ENCODE data around the gene OR10A4. TPM values are rescaled to one million over a fixed set of nuclear protein-coding genes. Genes with fewer than 3 reads are reported as not detected.

Gene OR10A4
- total and polyA plus RNA-seq, 10 of the 15 experiments (the other 5 are each of a cell fraction or from before 2014, with no cell fraction given) = not detected

DNA sequence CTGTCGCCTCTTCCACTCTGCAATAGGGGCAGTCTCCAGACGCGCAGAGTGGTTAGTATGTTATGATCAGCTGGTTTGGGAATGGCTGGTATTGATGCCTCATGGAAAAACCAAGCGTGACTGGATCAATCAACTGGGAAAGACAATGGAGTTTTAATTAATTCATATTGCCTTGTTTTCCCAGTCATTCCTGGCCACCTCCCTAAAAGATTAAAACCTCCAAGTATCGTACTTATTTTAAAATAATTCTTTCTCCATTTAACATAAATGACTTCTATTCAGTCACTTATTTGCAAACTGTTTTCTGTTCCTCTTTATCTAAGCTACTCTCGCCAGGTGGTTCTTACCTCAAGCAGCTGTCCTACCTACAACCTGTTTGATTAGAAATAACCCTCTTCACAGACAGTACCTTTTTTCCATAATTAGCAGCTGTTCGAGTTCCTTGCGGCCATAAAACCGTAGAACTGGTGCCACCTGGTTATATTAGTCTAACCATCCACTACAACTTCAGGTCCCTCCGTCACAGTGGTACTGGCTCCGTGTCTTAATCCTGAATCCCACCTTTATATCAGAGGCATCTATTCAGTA lies 50.7 kb downstream of the OR10A4 start:
- Histone ChIP-seq H3K4me2 (ENCODE audit: control insufficient read depth, insufficient read depth) (peak overlapping the region; percentile 88), H4K20me1 (ENCODE audit: control insufficient read depth, insufficient read depth) (no peaks in the 10 kb centered on the region), H3K4me1 (ENCODE audit: control insufficient read depth, insufficient read depth, low read length) (0 out of 2 replicates have a peak, but pooled peaks cover 6% of the 10 kb centered on the region), H3K27me3 (replicated peaks in 1 of 2; ENCODE audit: control insufficient read depth in 2 of 2, insufficient read depth in 2 of 2, low read length in 1 of 2) (peaks cover 0 to 4% of the 10 kb centered on the region in 2 experiments; a peak in 2 of 4 replicates), H2AFZ (ENCODE audit: control insufficient read depth, low read depth, low read length) (peak overlapping the region; percentile 64), H3K9me3 (replicated peaks; ENCODE audit: control insufficient read depth, insufficient read depth, low read length) (no peaks in the 10 kb centered on the region), H3K27ac (ENCODE audit: control insufficient read depth, insufficient read depth) (peak overlapping the region; percentile 0; the same call in 1 of the 2 replicates), H3K9ac (ENCODE audit: control insufficient read depth, insufficient read depth, low read length) (peak overlapping the region; percentile 36; the same call in 1 of the 2 replicates), H3K79me2 (ENCODE audit: control insufficient read depth, insufficient read depth, low read length) (no peaks in the 10 kb centered on the region), H3K4me3 (peak overlapping the region; percentile 65), H3K36me3 (ENCODE audit: control insufficient read depth in 2 of 2, insufficient read depth in 2 of 2, low read length in 1 of 2) (no peaks in the 10 kb centered on the region)
- BruUV-seq (replicated peaks) = no TSS peak
- CTCF ChIA-PET = interaction anchor here (0.6 to 1.4 kb wide), 2 partner anchors 71 to 314 kb away, joined by 3 read pairs; no protein-coding TSS in a partner anchor
- POLR2A ChIA-PET = no interaction called here
- under 1% methylated on average over 11 of the region's 11 CpGs for WGBS (ENCODE audit: insufficient coverage, insufficient replicate concordance, low lambda C conversion rate, missing lambda C conversion rate)
- peak; percentile 7 for DNase-seq (ENCODE audit: low read depth, low spot score)
- SMC1A ChIA-PET (ENCODE audit: uncharacterized antibody, unreplicated experiment) = interaction anchor here (0.9 to 1.4 kb wide), 3 partner anchors 8 to 1060 kb away, joined by 3 read pairs; partner anchors contain the start of gene EIF3F
- ATAC-seq = peak; percentile 56
- RAD21 ChIA-PET (ENCODE audit: unreplicated experiment) = interaction anchor here (0.7 kb wide), 1 partner anchor 323 kb away, joined by 3 read pairs; no protein-coding TSS in a partner anchor
- peak; percentile 59 for FAIRE-seq
- TF ChIP-seq ZNF622 (IDR thresholded peaks at IDR 0.05) (no peak), MTA2 (IDR thresholded peaks at IDR 0.05; ENCODE audit: low read depth) (peak; percentile 43; the same call in 1 of the 2 replicates), TCF3 (IDR thresholded peaks at IDR 0.05; ENCODE audit: borderline replicate concordance, insufficient read depth, low read depth, low read length) (peak; percentile 85), MTA3 (IDR thresholded peaks at IDR 0.05; ENCODE audit: borderline replicate concordance, low read length) (no peak), NFYB (IDR thresholded peaks at IDR 0.05; ENCODE audit: insufficient read depth, low read depth, low read length) (no peak), RUNX3 (IDR thresholded peaks at IDR 0.05; ENCODE audit: low read length) (peak; percentile 33; the same call in 1 of the 2 replicates), SPI1 (IDR thresholded peaks at IDR 0.05; ENCODE audit: borderline replicate concordance, insufficient read depth, low read depth, low read length) (peak; percentile 54), TCF12 (IDR thresholded peaks at IDR 0.05; ENCODE audit: low read depth, low read length) (peak; percentile 80; the same call in 1 of the 2 replicates)
- in situ Hi-C loops (cut with MboI) (no loop called here), intact Hi-C loops (cut with micrococcal nuclease; ENCODE audit: unreplicated experiment) (no loop called here)

Other genes with a start within 250 kb of the OR10A4 start
Only the 7 nearest of the 13 such genes appear.
- not detected in 2 replicates for gene OR2AG1, start 93.6 kb upstream of the OR10A4 start, total RNA-seq (2014; rRNA removed)
- not detected in 2 replicates for gene OR2AG1, start 93.6 kb upstream of the OR10A4 start, total RNA-seq (2014; rRNA removed; fragmentation: Illumina TruSeq; extraction: Trizol)
- not detected in 2 replicates for gene OR2AG1, start 93.6 kb upstream of the OR10A4 start, total RNA-seq (2021)
- not detected in 2 replicates for gene OR2AG1, start 93.6 kb upstream of the OR10A4 start, polyA plus RNA-seq (2011; rRNA removed)
- gene OR2AG1, start 93.6 kb upstream of the OR10A4 start, polyA plus RNA-seq (2014; fragmentation: Illumina TruSeq; extraction: Trizol) = not detected in 2 replicates
- gene OR2AG1, start 93.6 kb upstream of the OR10A4 start, polyA plus RNA-seq (2014; fragmentation: Nextera tagmentation; extraction: Ambion mirVana) = not detected
- not detected in 2 replicates for gene OR2AG1, start 93.6 kb upstream of the OR10A4 start, polyA plus RNA-seq (2014; rRNA removed)
- not detected for gene OR2AG1, start 93.6 kb upstream of the OR10A4 start, polyA plus RNA-seq (2016; fragmentation: Nextera tagmentation; extraction: Ambion mirVana)
- gene OR6A2, start 76.9 kb upstream of the OR10A4 start, total RNA-seq (2014; rRNA removed) = 0.05 and 0.17 TPM in 2 replicates
- gene OR6A2, start 76.9 kb upstream of the OR10A4 start, total RNA-seq (2014; rRNA removed; fragmentation: Illumina TruSeq; extraction: Trizol) = 0.04 and 0.05 TPM in 2 replicates
- not detected in 2 replicates for gene OR6A2, start 76.9 kb upstream of the OR10A4 start, total RNA-seq (2021)
- 0.03 TPM in 1 of 2 replicates, not detected in the other for gene OR6A2, start 76.9 kb upstream of the OR10A4 start, polyA plus RNA-seq (2011; rRNA removed)
- not detected in 2 replicates for gene OR6A2, start 76.9 kb upstream of the OR10A4 start, polyA plus RNA-seq (2014; fragmentation: Illumina TruSeq; extraction: Trizol)
- gene OR6A2, start 76.9 kb upstream of the OR10A4 start, polyA plus RNA-seq (2014; fragmentation: Nextera tagmentation; extraction: Ambion mirVana) = not detected
- gene OR6A2, start 76.9 kb upstream of the OR10A4 start, polyA plus RNA-seq (2014; rRNA removed) = not detected in 2 replicates
- gene OR6A2, start 76.9 kb upstream of the OR10A4 start, polyA plus RNA-seq (2016; fragmentation: Nextera tagmentation; extraction: Ambion mirVana) = not detected
- not detected in 2 replicates for gene OR10A5, start 30.9 kb upstream of the OR10A4 start, total RNA-seq (2014; rRNA removed)
- gene OR10A5, start 30.9 kb upstream of the OR10A4 start, total RNA-seq (2014; rRNA removed; fragmentation: Illumina TruSeq; extraction: Trizol) = not detected in 2 replicates
- not detected in 2 replicates for gene OR10A5, start 30.9 kb upstream of the OR10A4 start, total RNA-seq (2021)
- gene OR10A5, start 30.9 kb upstream of the OR10A4 start, polyA plus RNA-seq (2011; rRNA removed) = not detected in 2 replicates
- gene OR10A5, start 30.9 kb upstream of the OR10A4 start, polyA plus RNA-seq (2014; fragmentation: Illumina TruSeq; extraction: Trizol) = not detected in 2 replicates
- not detected for gene OR10A5, start 30.9 kb upstream of the OR10A4 start, polyA plus RNA-seq (2014; fragmentation: Nextera tagmentation; extraction: Ambion mirVana)
- not detected in 2 replicates for gene OR10A5, start 30.9 kb upstream of the OR10A4 start, polyA plus RNA-seq (2014; rRNA removed)
- not detected for gene OR10A5, start 30.9 kb upstream of the OR10A4 start, polyA plus RNA-seq (2016; fragmentation: Nextera tagmentation; extraction: Ambion mirVana)
- gene OR10A2, start 13.6 kb upstream of the OR10A4 start, total RNA-seq (2014; rRNA removed) = not detected in 2 replicates
- not detected in 2 replicates for gene OR10A2, start 13.6 kb upstream of the OR10A4 start, total RNA-seq (2014; rRNA removed; fragmentation: Illumina TruSeq; extraction: Trizol)
- not detected in 2 replicates for gene OR10A2, start 13.6 kb upstream of the OR10A4 start, total RNA-seq (2021)
- gene OR10A2, start 13.6 kb upstream of the OR10A4 start, polyA plus RNA-seq (2011; rRNA removed) = not detected in 2 replicates
- gene OR10A2, start 13.6 kb upstream of the OR10A4 start, polyA plus RNA-seq (2014; fragmentation: Illumina TruSeq; extraction: Trizol) = not detected in 2 replicates
- gene OR10A2, start 13.6 kb upstream of the OR10A4 start, polyA plus RNA-seq (2014; fragmentation: Nextera tagmentation; extraction: Ambion mirVana) = not detected
- not detected in 2 replicates for gene OR10A2, start 13.6 kb upstream of the OR10A4 start, polyA plus RNA-seq (2014; rRNA removed)
- under 1 TPM; 0.04 to 0.06 TPM for gene OR10A2, start 13.6 kb upstream of the OR10A4 start, polyA plus RNA-seq (2016; fragmentation: Nextera tagmentation; extraction: Ambion mirVana)
- 0.11 TPM in 1 of 2 replicates, not detected in the other for gene OR2D2, start 15.9 kb downstream of the OR10A4 start, total RNA-seq (2014; rRNA removed)
- 0.23 TPM in 1 of 2 replicates, not detected in the other for gene OR2D2, start 15.9 kb downstream of the OR10A4 start, total RNA-seq (2014; rRNA removed; fragmentation: Illumina TruSeq; extraction: Trizol)
- gene OR2D2, start 15.9 kb downstream of the OR10A4 start, total RNA-seq (2021) = not detected in 2 replicates
- not detected in 2 replicates for gene OR2D2, start 15.9 kb downstream of the OR10A4 start, polyA plus RNA-seq (2011; rRNA removed)
- not detected in 2 replicates for gene OR2D2, start 15.9 kb downstream of the OR10A4 start, polyA plus RNA-seq (2014; fragmentation: Illumina TruSeq; extraction: Trizol)
- gene OR2D2, start 15.9 kb downstream of the OR10A4 start, polyA plus RNA-seq (2014; fragmentation: Nextera tagmentation; extraction: Ambion mirVana) = not detected
- not detected in 2 replicates for gene OR2D2, start 15.9 kb downstream of the OR10A4 start, polyA plus RNA-seq (2014; rRNA removed)
- gene OR2D2, start 15.9 kb downstream of the OR10A4 start, polyA plus RNA-seq (2016; fragmentation: Nextera tagmentation; extraction: Ambion mirVana) = not detected
- gene OR2D3, start 44.4 kb downstream of the OR10A4 start, total RNA-seq (2014; rRNA removed) = not detected in 2 replicates
- gene OR2D3, start 44.4 kb downstream of the OR10A4 start, total RNA-seq (2014; rRNA removed; fragmentation: Illumina TruSeq; extraction: Trizol) = not detected in 2 replicates
- not detected in 2 replicates for gene OR2D3, start 44.4 kb downstream of the OR10A4 start, total RNA-seq (2021)
- gene OR2D3, start 44.4 kb downstream of the OR10A4 start, polyA plus RNA-seq (2011; rRNA removed) = not detected in 2 replicates
- not detected in 2 replicates for gene OR2D3, start 44.4 kb downstream of the OR10A4 start, polyA plus RNA-seq (2014; fragmentation: Illumina TruSeq; extraction: Trizol)
- not detected for gene OR2D3, start 44.4 kb downstream of the OR10A4 start, polyA plus RNA-seq (2014; fragmentation: Nextera tagmentation; extraction: Ambion mirVana)
- gene OR2D3, start 44.4 kb downstream of the OR10A4 start, polyA plus RNA-seq (2014; rRNA removed) = not detected in 2 replicates
- under 1 TPM in 1 of 2 experiments, not detected in 1; 0.20 TPM for gene OR2D3, start 44.4 kb downstream of the OR10A4 start, polyA plus RNA-seq (2016; fragmentation: Nextera tagmentation; extraction: Ambion mirVana)
- 2.5 and 2.6 TPM in 2 replicates for gene ZNF215, start 49.8 kb downstream of the OR10A4 start, total RNA-seq (2014; rRNA removed)
- gene ZNF215, start 49.8 kb downstream of the OR10A4 start, total RNA-seq (2014; rRNA removed; fragmentation: Illumina TruSeq; extraction: Trizol) = 2.4 and 3.1 TPM in 2 replicates
- gene ZNF215, start 49.8 kb downstream of the OR10A4 start, total RNA-seq (2021) = 1.9 and 2.4 TPM in 2 replicates
- gene ZNF215, start 49.8 kb downstream of the OR10A4 start, polyA plus RNA-seq (2011; rRNA removed) = 3.7 and 4.7 TPM in 2 replicates
- 1.4 and 2.7 TPM in 2 replicates for gene ZNF215, start 49.8 kb downstream of the OR10A4 start, polyA plus RNA-seq (2014; fragmentation: Illumina TruSeq; extraction: Trizol)
- gene ZNF215, start 49.8 kb downstream of the OR10A4 start, polyA plus RNA-seq (2014; fragmentation: Nextera tagmentation; extraction: Ambion mirVana) = 1 to 10 TPM; 1.5 to 3.2 TPM
- 1.7 and 2.2 TPM in 2 replicates for gene ZNF215, start 49.8 kb downstream of the OR10A4 start, polyA plus RNA-seq (2014; rRNA removed)
- gene ZNF215, start 49.8 kb downstream of the OR10A4 start, polyA plus RNA-seq (2016; fragmentation: Nextera tagmentation; extraction: Ambion mirVana) = 1 to 10 TPM; 1.6 to 2.0 TPM